Neuronal stem cell (in vitro differentiated cells): ENCODE measurements around the gene NOS3.
A peak's percentile ranks its signal among the peaks of the same experiment; 100 is the strongest.

ENCODE experiments used
- DNase-seq: peaks from one replicate; pipeline ENCODE4 v3.0.0-alpha.2; 2013; ENCODE audit warnings: low spot score
- H2AFZ ChIP-seq: one replicate; pipeline ENCODE4 v1.6.1; 2013; ENCODE audit warnings: mild to moderate bottlenecking, low read length, inconsistent platforms
- H2AK5ac ChIP-seq: 2 replicates; pipeline ENCODE4 v1.6.1; 2013; ENCODE audit warnings: low read depth, mild to moderate bottlenecking, inconsistent platforms, low read length, moderate library complexity, mixed read lengths
- H2BK120ac ChIP-seq: 2 replicates; pipeline ENCODE4 v1.6.1; 2013; ENCODE audit warnings: low read depth, mild to moderate bottlenecking, inconsistent platforms, low read length, moderate library complexity, mixed read lengths
- H2BK12ac ChIP-seq: one replicate; pipeline ENCODE4 v1.6.1; 2013; ENCODE audit warnings: low read length, inconsistent platforms
- H2BK15ac ChIP-seq: 2 replicates; pipeline ENCODE4 v1.6.1; 2013; ENCODE audit warnings: mild to moderate bottlenecking, low read length, inconsistent platforms, mixed read lengths
- H2BK5ac ChIP-seq: one replicate; pipeline ENCODE4 v1.6.1; 2013; ENCODE audit warnings: inconsistent platforms, mild to moderate bottlenecking, low read length, moderate library complexity
- H3K14ac ChIP-seq: one replicate; pipeline ENCODE4 v1.6.1; 2013; ENCODE audit warnings: low read length, inconsistent platforms
- H3K18ac ChIP-seq: 2 replicates; pipeline ENCODE4 v1.6.1; 2013; ENCODE audit warnings: low read length, inconsistent platforms
- H3K23ac ChIP-seq: 2 replicates; pipeline ENCODE4 v1.6.1; 2013; ENCODE audit warnings: low read depth, mild to moderate bottlenecking, mixed read lengths, low read length, inconsistent platforms; ENCODE audit not compliant: poor library complexity
- H3K27ac ChIP-seq: replicated peaks from 3 replicates; pipeline ENCODE4 v1.5.1; 2013; ENCODE audit warnings: low read length, inconsistent platforms
- H3K27me3 ChIP-seq, 3 experiments: 2 replicates each; pipeline ENCODE4 v1.6.1; 2013; ENCODE audit warnings: low read length in 3 of 3, mild to moderate bottlenecking in 2 of 3, inconsistent platforms in 1 of 3, low read depth in 1 of 3, mixed read lengths in 1 of 3, moderate library complexity in 1 of 3; ENCODE audit not compliant: control insufficient read depth in 3 of 3, insufficient read depth in 3 of 3
- H3K36me3 ChIP-seq, 2 donors: replicated peaks in 1 of 2; 2 replicates each; pipeline ENCODE4 v1.6.1; 2013; ENCODE audit warnings: low read length in 2 of 2; ENCODE audit not compliant: control insufficient read depth in 2 of 2, insufficient read depth in 2 of 2
- H3K4ac ChIP-seq: 2 replicates; pipeline ENCODE4 v1.6.1; 2013; ENCODE audit warnings: inconsistent platforms, mild to moderate bottlenecking, low read length, moderate library complexity
- H3K4me1 ChIP-seq, 2 donors: 1 replicate in 1 of 2; 2 replicates in 1 of 2; pipeline ENCODE4 v1.6.1; 2013; ENCODE audit warnings: low read length in 2 of 2, low read depth in 1 of 2; ENCODE audit not compliant: control insufficient read depth in 2 of 2, insufficient read depth in 1 of 2
- H3K4me2 ChIP-seq: one replicate; pipeline ENCODE4 v1.6.1; 2013; ENCODE audit warnings: mild to moderate bottlenecking, low read length, inconsistent platforms; ENCODE audit not compliant: insufficient read depth, poor library complexity, severe bottlenecking
- H3K4me3 ChIP-seq, 2 donors: 2 replicates each; pipeline ENCODE4 v1.5.1; 2013; ENCODE audit warnings: low read length in 2 of 2, mild to moderate bottlenecking in 2 of 2, inconsistent platforms in 1 of 2, moderate library complexity in 1 of 2
- H3K79me1 ChIP-seq: one replicate; pipeline ENCODE4 v1.6.1; 2013; ENCODE audit warnings: low read depth, mild to moderate bottlenecking, inconsistent platforms, low read length, moderate library complexity
- H3K9ac ChIP-seq: one replicate; pipeline ENCODE4 v1.6.1; 2013; ENCODE audit warnings: mild to moderate bottlenecking, low read depth, low read length, inconsistent platforms; ENCODE audit not compliant: poor library complexity
- H3K9me3 ChIP-seq, 2 donors: replicated peaks in 1 of 2; 2 replicates each; pipeline versions ENCODE3 to v1.6.1; 2013; ENCODE audit warnings: low read length in 2 of 2, mild to moderate bottlenecking in 2 of 2, inconsistent platforms in 1 of 2, low read depth in 1 of 2, mixed read lengths in 1 of 2, moderate library complexity in 1 of 2; ENCODE audit not compliant: control insufficient read depth in 2 of 2, insufficient read depth in 1 of 2
- H4K8ac ChIP-seq: one replicate; pipeline ENCODE4 v1.6.1; 2013; ENCODE audit warnings: low read depth, mild to moderate bottlenecking, inconsistent platforms, low read length, moderate library complexity
- H4K91ac ChIP-seq: one replicate; pipeline ENCODE4 v1.6.1; 2013; ENCODE audit warnings: low read length, low read depth, mild to moderate bottlenecking, inconsistent platforms; ENCODE audit not compliant: poor library complexity
- WGBS, 2 donors: extraction: QIAGEN DNeasy Blood & Tissue Kit; methylation state at CpG; one replicate each; pipeline ENCODE4 v1.1.7; 2013; ENCODE audit warnings: missing lambda C conversion rate in 2 of 2, mixed read lengths in 1 of 2; ENCODE audit not compliant: insufficient read length in 2 of 2, insufficient replicate concordance in 1 of 2; ENCODE audit errors: extremely low coverage in 2 of 2; 5-methylcytosine and 5-hydroxymethylcytosine counted together

Gene NOS3

GRCh38 chr7:151046603-151047573 lies 56.1 kb downstream of the NOS3 start:
- Histone ChIP-seq H3K14ac (no peak overlapping the region), H2BK5ac (no peak overlapping the region), H3K9me3 (no peaks in the 10 kb centered on the region), H4K91ac (no peak overlapping the region), H3K79me1 (no peaks in the 10 kb centered on the region), H2BK15ac (no peak overlapping the region), H2AFZ (no peak overlapping the region), H2BK12ac (no peak overlapping the region), H3K4me2 (no peak overlapping the region), H3K36me3 (peaks cover 6 to 10% of the 10 kb centered on the region in 2 donors), H3K9ac (no peak overlapping the region), H3K18ac (no peak overlapping the region), H3K23ac (peak overlapping the region; percentile 21), H2AK5ac (no peak overlapping the region), H3K4me3 (no peak overlapping the region), H3K4ac (no peak overlapping the region), H3K4me1 (peaks cover 0 to 2% of the 10 kb centered on the region in 2 donors), H3K27ac (no peak overlapping the region), H2BK120ac (no peak overlapping the region), H3K27me3 (peaks cover 0 to 23% (median 6%) of the 10 kb centered on the region in 3 experiments), H4K8ac (no peak overlapping the region)
- no CpG with 5 or more reads among the region's 14 CpGs for WGBS, 2 donors
- DNase-seq: no peak

GRCh38 chr7:151047976-151048815 lies 57.4 kb downstream of the NOS3 start, which contains the start of gene ASIC3:
ASIC3 (plus strand) TSS chr7:151048531; CDS start chr7:151048886, 355 bp downstream.
- H3K4me1 ChIP-seq: peaks cover 0 to 2% of the 10 kb centered on the region in 2 donors
- H3K27ac ChIP-seq: no peak within 1 kb of the TSS
- H2BK120ac ChIP-seq: no peak within 1 kb of the TSS
- H3K4me2 ChIP-seq: no peak within 1 kb of the TSS
- peaks cover 0 to 28% (median 6%) of the 10 kb centered on the region in 3 experiments for H3K27me3 ChIP-seq
- no peak for DNase-seq
- H3K23ac ChIP-seq: peak within 1 kb of the TSS; percentile 80
- H3K4ac ChIP-seq: no peak within 1 kb of the TSS
- no peak within 1 kb of the TSS for H2BK15ac ChIP-seq
- no CpG with 5 or more reads among the region's 22 CpGs for WGBS, 2 donors
- H4K8ac ChIP-seq: no peak within 1 kb of the TSS
- no peak within 1 kb of the TSS for H2AFZ ChIP-seq
- peak within 1 kb of the TSS; percentile 4 for H3K9ac ChIP-seq
- H3K18ac ChIP-seq: no peak within 1 kb of the TSS
- H2BK12ac ChIP-seq: no peak within 1 kb of the TSS
- peaks cover 1% of the 10 kb centered on the region for H3K79me1 ChIP-seq
- H2BK5ac ChIP-seq: no peak within 1 kb of the TSS
- no peak within 1 kb of the TSS for H4K91ac ChIP-seq
- no peak within 1 kb of the TSS for H2AK5ac ChIP-seq
- H3K9me3 ChIP-seq: peaks cover 0 to 2% of the 10 kb centered on the region in 2 donors
- peak within 1 kb of the TSS; percentile 38 for H3K14ac ChIP-seq
- no peak within 1 kb of the TSS for H3K4me3 ChIP-seq
- peaks cover 8 to 10% of the 10 kb centered on the region in 2 donors for H3K36me3 ChIP-seq

GRCh38 chr7:151048911-151049463 lies 58.2 kb downstream of the NOS3 start:
- H3K4me2 ChIP-seq: no peak overlapping the region
- WGBS, 2 donors: no CpG with 5 or more reads among the region's 38 CpGs

More at GRCh38 chr7:151048911-151049463, 58.2 kb downstream of the NOS3 start:
- H3K4me1 ChIP-seq: peaks cover 0 to 2% of the 10 kb centered on the region in 2 donors
- peaks cover 8 to 10% of the 10 kb centered on the region in 2 donors for H3K36me3 ChIP-seq
- H3K9me3 ChIP-seq: peaks cover 0 to 2% of the 10 kb centered on the region in 2 donors
- H2AK5ac ChIP-seq: no peak overlapping the region
- peaks cover 0 to 28% (median 6%) of the 10 kb centered on the region in 3 experiments for H3K27me3 ChIP-seq
- H3K23ac ChIP-seq: peak overlapping the region; percentile 80
- H2BK5ac ChIP-seq: no peak overlapping the region
- no peak overlapping the region for H2BK15ac ChIP-seq
- H3K9ac ChIP-seq: peak overlapping the region; percentile 4
- no peak overlapping the region for H3K4me3 ChIP-seq
- H2BK12ac ChIP-seq: no peak overlapping the region
- H3K18ac ChIP-seq: no peak overlapping the region
- no peak overlapping the region for H4K8ac ChIP-seq
- H4K91ac ChIP-seq: no peak overlapping the region
- H3K27ac ChIP-seq: no peak overlapping the region
- no peak overlapping the region for H3K4ac ChIP-seq
- H2BK120ac ChIP-seq: no peak overlapping the region
- H3K14ac ChIP-seq: peak overlapping the region; percentile 38
- no peak for DNase-seq
- peaks cover 1% of the 10 kb centered on the region for H3K79me1 ChIP-seq
- no peak overlapping the region for H2AFZ ChIP-seq
